ENCODE measurements around the gene FIS1.
"Not testable (repeated sequence)": the region's sequence is repeated elsewhere in the genome, so short reads cannot be mapped to it uniquely, and the experiment has no call there.

Gene FIS1

DNA sequence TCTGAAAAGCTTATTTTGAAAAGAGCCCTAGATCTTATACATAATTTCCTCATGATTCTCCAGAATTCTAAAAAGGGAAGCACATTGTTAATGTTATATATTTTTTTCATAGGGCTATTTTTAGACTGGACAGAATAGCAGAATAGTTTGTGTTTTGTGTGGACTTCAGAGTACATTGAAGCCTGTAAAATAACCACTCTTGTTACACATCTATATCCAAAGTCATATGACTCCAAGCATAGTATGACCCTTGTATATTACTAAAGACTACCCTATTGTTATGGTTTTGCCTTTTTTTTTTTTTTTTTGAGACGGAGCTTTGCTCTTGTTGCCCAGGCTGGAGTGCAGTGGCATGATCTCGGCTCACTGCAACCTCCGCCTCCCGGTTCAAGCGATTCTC, 26.1 kb upstream of the FIS1 start:
- DNase-seq (ENCODE audit: low spot score in 2 of 2) (no peak), ATAC-seq (no peak)
- H3K4me1 Mint-ChIP-seq: no peaks in the 10 kb centered on the region
- H3K9me3 Mint-ChIP-seq: no peaks in the 10 kb centered on the region
- H3K36me3 Mint-ChIP-seq: no peaks in the 10 kb centered on the region
- no peak overlapping the region for H3K4me3 Mint-ChIP-seq
- H3K27ac Mint-ChIP-seq: no peak overlapping the region

DNA sequence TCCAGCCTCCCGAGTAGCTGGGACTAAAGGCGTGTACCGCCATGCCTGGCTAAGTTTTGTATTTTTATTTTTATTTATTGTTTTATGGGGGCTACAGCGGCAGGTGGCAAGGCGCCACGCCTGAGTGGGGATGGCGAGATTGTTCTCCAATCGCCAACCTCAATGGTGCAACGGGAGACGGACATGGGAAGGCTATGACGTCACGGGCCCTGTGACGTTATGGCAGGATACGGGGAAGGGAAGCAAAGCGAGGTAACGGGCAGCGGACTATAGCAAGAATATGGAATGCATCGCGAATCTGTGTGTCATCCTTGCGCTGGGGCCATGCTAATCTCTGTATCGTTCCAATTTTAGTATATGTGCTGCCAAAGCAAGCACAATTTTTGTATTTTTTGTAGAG, 24.8 kb upstream of the FIS1 start:
- no peak for ATAC-seq
- H3K4me3 Mint-ChIP-seq: no peak overlapping the region
- H3K9me3 Mint-ChIP-seq: no peaks in the 10 kb centered on the region
- no peak for DNase-seq (ENCODE audit: low spot score in 2 of 2)
- no peaks in the 10 kb centered on the region for H3K36me3 Mint-ChIP-seq
- no peaks in the 10 kb centered on the region for H3K4me1 Mint-ChIP-seq
- no peak overlapping the region for H3K27ac Mint-ChIP-seq

DNA sequence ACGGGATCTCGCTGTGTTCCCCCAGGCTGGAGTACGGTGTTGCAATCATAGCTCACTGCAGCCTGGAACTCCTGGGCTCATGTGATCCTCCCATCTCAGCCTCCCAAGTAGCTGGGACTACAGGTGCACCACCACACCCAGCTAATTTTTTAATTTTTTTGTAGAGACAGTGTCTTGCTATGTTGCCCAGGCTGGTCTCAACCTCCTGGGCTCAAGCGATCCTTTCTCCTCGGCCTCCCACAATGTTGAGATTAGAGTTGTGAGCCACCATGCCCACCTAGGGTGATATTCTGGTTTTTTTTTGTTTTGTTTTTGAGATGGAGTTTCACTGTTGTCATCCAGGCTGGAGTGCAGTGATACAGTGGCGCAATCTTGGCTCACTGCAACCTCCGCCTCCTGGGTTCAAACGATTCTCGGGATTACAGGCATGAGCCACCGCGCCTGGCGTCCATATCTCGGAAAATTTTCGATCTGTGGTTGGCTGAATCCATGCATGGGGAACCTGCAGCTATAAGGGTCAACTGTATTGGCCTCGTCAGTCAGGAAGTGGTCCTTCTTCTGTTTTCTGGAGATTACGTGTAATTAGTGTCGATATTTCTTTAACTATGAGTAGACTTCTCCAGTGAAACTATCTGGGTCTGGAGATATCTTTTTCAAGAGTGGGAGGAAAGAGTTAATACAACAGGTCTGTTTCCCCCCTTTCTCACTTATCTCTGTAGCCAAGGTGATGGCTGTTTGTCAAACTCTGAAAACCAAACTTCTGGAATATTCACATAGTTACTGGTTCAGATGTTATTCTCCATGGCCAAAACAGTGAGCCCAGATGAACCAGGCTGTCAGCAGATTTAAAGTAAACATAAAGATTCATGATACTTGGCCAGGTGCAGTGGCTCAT, 21.0 kb upstream of the FIS1 start:
- Mint-ChIP-seq H3K4me1 (no peaks in the 10 kb centered on the region), H3K36me3 (no peaks in the 10 kb centered on the region), H3K9me3 (no peaks in the 10 kb centered on the region), H3K27ac (no peak overlapping the region), H3K4me3 (no peak overlapping the region)
- DNase-seq (ENCODE audit: low spot score in 2 of 2): no peak
- no peak for ATAC-seq

- not testable (repeated sequence) for ATAC-seq
Observed at GRCh38 chr7:101264102-101264706, 19.3 kb upstream of the FIS1 start.

DNA sequence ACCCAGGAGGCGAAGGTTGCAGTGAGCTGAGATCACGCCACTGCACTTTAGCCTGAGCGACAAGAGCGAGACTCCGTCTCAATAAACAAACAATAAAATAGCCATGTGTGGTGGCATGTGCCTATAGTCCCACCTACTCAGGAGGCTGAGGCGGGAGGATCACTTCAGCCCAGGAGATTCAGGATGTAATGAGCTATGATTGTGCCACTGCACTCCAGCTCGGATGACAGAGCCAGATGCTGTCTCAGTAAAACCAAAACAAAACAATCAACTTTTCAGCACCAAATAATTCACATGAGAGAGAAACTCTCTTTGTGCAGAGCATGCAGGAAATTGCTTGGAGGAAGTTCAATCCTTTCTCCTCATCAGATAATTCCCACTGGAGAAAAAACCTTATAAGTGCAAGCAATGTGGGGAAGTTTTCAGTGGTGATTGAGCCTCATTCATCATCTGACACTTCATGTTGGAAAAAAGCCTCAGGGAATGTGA, 13.4 kb upstream of the FIS1 start:
- no peaks in the 10 kb centered on the region for H3K36me3 Mint-ChIP-seq
- H3K4me1 Mint-ChIP-seq: no peaks in the 10 kb centered on the region
- no peak overlapping the region for H3K4me3 Mint-ChIP-seq
- H3K27ac Mint-ChIP-seq: no peak overlapping the region
- no peak for DNase-seq (ENCODE audit: low spot score in 2 of 2)
- ATAC-seq: no peak
- no peaks in the 10 kb centered on the region for H3K9me3 Mint-ChIP-seq

More at GRCh38 chr7:101264102-101264706, 19.3 kb upstream of the FIS1 start:
- not testable (repeated sequence) for H3K4me3 Mint-ChIP-seq; H3K27ac Mint-ChIP-seq; H3K36me3 Mint-ChIP-seq; DNase-seq (ENCODE audit: low spot score in 2 of 2); H3K9me3 Mint-ChIP-seq; H3K4me1 Mint-ChIP-seq

DNA sequence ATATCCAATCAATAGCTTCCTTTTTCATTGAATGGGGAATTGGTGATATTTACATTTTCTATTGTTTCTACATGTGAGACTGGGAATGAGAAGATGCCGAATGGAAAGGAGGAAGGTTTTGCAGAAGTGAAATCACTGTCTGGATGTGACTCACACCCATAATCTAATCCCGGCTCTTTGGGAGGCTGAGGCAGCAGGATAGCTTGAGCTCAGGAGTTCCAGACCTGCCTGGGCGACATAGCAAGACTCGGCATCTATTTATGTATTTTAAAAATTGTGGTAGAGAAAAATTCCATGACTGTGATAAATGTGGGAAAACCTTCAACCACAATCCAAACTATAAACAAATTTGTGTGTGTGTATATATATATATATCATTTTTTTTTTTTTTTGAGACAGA, 10.9 kb upstream of the FIS1 start:
- Mint-ChIP-seq H3K9me3 (no peaks in the 10 kb centered on the region), H3K27ac (no peak overlapping the region), H3K36me3 (peaks cover 15% of the 10 kb centered on the region), H3K4me1 (peaks cover 11% of the 10 kb centered on the region), H3K4me3 (no peak overlapping the region)
- ATAC-seq (no peak), DNase-seq (ENCODE audit: low spot score in 2 of 2) (no peak)

- DNase-seq (ENCODE audit: low spot score in 2 of 2); H3K27ac Mint-ChIP-seq: not testable (repeated sequence)
- peaks cover 41% of the 10 kb centered on the region for H3K36me3 Mint-ChIP-seq
Observed at GRCh38 chr7:101253199-101253598, 8.3 kb upstream of the FIS1 start.

GRCh38 chr7:101251871-101252659, 7.2 kb upstream of the FIS1 start:
- no peaks in the 10 kb centered on the region for H3K9me3 Mint-ChIP-seq
- peaks cover 35% of the 10 kb centered on the region for H3K4me1 Mint-ChIP-seq
- DNase-seq (ENCODE audit: low spot score in 2 of 2) (peak; percentile 97 to 100), ATAC-seq (peak; percentile 99)
- H3K27ac Mint-ChIP-seq: peak overlapping the region; percentile 97
- H3K4me3 Mint-ChIP-seq: peak overlapping the region; percentile 98
- H3K36me3 Mint-ChIP-seq: peaks cover 52% of the 10 kb centered on the region

More at GRCh38 chr7:101253199-101253598, 8.3 kb upstream of the FIS1 start:
- not testable (repeated sequence) for ATAC-seq, H3K9me3 Mint-ChIP-seq
- H3K4me3 Mint-ChIP-seq: peak overlapping the region; percentile 98
- peaks cover 25% of the 10 kb centered on the region for H3K4me1 Mint-ChIP-seq

DNA sequence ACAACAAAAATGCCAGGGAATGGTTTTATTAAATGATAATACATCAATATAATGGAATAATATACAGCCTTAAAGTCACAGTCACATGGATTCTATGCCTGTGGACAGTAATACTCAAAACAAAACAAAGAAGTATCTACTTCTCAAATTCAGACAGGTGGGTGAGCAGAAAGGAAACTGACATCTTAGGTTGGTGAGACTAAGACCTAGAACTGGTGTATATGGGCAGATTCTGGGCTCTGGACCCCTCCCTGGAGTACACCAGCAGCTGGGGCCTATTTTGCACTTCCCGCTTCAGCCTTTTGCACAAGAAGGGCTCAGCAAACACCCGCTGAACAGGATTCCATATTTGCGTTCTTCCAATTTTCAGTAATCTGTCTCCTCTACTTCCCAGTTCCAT, 5.4 kb upstream of the FIS1 start:
- DNase-seq (ENCODE audit: low spot score in 2 of 2) (no peak), ATAC-seq (peak; percentile 2)
- peak overlapping the region; percentile 98 for H3K4me3 Mint-ChIP-seq
- H3K27ac Mint-ChIP-seq: peak overlapping the region; percentile 97
- H3K36me3 Mint-ChIP-seq: peaks cover 63% of the 10 kb centered on the region
- H3K4me1 Mint-ChIP-seq: peaks cover 41% of the 10 kb centered on the region
- no peaks in the 10 kb centered on the region for H3K9me3 Mint-ChIP-seq

DNA sequence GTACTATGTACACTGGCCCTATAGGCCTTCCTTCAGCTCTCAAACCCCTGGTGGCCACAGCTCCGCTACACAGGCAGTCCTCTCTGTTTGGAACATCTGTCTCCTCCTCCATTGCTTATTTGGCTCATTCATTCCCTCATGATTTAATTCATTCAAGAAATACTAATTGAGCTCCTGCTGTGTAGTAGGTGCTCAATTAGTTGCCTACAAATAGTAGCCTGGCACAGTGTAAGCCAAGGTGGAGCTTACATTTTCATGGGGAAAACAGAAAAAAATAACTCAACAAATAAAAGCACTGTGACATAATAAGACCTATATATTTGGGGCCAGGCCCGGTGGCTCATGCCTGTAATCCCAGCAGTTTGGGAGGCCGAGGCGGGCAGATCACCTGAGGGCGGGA, 3.4 kb upstream of the FIS1 start:
- Mint-ChIP-seq H3K4me3 (no peak overlapping the region), H3K9me3 (no peaks in the 10 kb centered on the region), H3K36me3 (peaks cover 74% of the 10 kb centered on the region), H3K27ac (no peak overlapping the region), H3K4me1 (peaks cover 54% of the 10 kb centered on the region)
- no peak for DNase-seq (ENCODE audit: low spot score in 2 of 2)
- ATAC-seq: no peak

DNA sequence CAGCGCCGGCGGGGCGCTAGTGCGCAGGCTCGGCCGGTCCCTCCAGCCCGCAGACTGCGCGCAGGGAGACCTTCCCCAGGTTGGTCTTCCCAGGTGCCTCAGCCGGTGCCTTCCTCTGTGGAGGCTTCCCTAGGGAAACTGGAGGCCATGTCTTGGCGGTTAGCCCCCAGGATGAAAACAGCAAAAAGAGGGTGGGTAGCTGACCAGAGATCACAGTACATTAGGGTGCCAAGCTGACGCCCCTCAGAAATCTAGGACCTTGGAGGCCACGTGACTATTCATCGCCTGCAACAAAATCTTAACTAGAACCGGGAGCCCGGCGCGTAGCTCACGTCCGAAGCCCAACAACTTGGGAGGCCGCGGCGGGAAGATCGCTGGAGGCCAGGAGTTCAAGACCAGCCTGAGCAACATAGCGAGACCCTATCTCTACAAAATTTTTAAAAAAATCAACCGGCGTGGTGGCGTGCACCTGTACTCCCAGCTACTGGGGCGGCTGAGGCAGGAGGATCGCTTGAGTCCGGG, 327 bp upstream of the FIS1 start:
- DNase-seq (ENCODE audit: low spot score in 2 of 2) (no peak), ATAC-seq (no peak)
- H3K4me1 Mint-ChIP-seq: peaks cover 44% of the 10 kb centered on the region
- peak overlapping the region; percentile 97 for H3K27ac Mint-ChIP-seq
- no peaks in the 10 kb centered on the region for H3K9me3 Mint-ChIP-seq
- H3K4me3 Mint-ChIP-seq: peak overlapping the region; percentile 94
- peaks cover 75% of the 10 kb centered on the region for H3K36me3 Mint-ChIP-seq

DNA sequence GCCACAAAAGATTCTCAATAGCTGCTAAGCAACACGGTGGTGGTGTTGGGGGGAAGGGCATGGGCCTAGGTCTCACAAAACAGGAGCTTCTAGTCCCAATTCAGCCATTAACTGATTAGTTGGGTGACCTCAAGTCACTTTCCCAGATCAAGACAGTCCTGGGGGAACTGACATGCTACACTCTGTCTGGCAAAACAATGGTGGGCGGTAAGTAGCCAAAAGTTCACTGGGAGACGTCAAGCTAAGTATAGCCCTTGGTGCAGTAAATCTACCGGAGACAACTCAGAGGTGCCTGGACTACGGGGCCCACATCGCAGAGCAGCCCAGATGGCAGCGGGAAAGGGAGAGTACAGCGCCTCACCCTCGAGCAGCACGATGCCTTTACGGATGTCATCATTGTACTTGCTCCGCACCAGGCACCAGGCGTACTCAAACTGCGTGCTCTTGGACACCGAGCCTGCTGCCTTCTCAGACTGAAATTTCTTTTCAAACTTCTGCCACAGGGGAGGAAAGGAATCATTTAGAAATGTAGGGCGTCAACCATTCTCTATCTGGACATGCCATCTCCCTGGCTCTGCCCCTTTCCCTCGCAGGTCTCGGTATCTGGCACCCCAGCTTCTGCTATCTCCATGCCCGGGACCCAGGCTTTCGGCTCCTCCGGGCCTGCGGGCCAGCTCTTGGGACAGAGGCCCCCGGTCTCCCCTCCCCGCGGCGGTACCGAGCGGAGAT, 1.1 kb downstream of the FIS1 start:
- H3K9me3 Mint-ChIP-seq: no peaks in the 10 kb centered on the region
- ATAC-seq (no peak), DNase-seq (ENCODE audit: low spot score in 2 of 2) (no peak)
- H3K27ac Mint-ChIP-seq: peak overlapping the region; percentile 97
- H3K4me1 Mint-ChIP-seq: peaks cover 39% of the 10 kb centered on the region
- H3K36me3 Mint-ChIP-seq: peaks cover 75% of the 10 kb centered on the region
- H3K4me3 Mint-ChIP-seq: peak overlapping the region; percentile 94

DNA sequence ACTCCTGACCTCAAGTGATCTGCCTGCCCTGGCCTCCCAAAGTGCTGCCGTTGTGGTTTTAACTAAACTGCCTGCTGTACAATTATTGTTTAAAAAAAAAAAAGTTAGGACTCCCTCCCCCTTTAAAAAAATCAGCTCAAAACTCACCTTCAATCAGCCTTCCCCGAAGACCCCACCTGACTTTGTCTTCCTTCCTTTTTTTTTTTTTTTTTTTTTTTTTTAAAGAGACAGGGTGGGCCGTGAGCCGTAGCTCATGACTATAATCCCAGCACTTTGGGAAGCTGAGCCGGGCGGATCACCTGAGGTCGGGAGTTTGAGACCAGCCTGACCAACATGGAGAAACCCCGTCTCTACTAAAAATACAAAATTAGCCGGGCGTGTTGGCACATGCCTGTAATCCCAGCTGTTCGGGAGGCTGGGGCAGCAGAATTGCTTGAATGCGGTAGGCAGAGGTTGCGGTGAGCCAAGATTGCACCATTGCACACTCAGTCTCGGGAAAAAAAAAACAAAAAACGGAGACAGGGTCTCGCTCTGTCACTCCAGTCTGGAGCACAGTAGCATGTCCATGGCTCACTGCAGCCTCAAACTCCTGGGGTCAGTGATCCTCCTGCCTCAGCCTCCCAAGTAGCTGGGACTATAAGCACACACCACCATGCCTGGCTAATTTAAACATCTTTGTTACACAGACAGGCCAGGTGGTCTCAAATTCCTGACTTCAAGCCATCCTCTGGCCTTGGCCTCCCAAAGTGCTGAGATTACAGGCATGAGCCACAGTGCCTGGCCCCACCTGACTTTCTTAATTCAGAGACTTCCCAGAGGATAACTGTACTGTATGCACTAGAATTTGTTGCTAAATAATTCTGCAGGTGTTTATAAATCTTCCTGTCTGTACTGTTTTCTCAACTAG, 3.2 kb downstream of the FIS1 start:
- no peaks in the 10 kb centered on the region for H3K9me3 Mint-ChIP-seq
- no peak overlapping the region for H3K27ac Mint-ChIP-seq
- no peak for DNase-seq (ENCODE audit: low spot score in 2 of 2)
- peaks cover 64% of the 10 kb centered on the region for H3K36me3 Mint-ChIP-seq
- H3K4me3 Mint-ChIP-seq: no peak overlapping the region
- ATAC-seq: no peak
- H3K4me1 Mint-ChIP-seq: peaks cover 32% of the 10 kb centered on the region

- H3K4me1 Mint-ChIP-seq: peaks cover 32% of the 10 kb centered on the region
- H3K36me3 Mint-ChIP-seq: peaks cover 63% of the 10 kb centered on the region
Observed at GRCh38 chr7:101241015-101241363, 3.9 kb downstream of the FIS1 start.

More at GRCh38 chr7:101241015-101241363, 3.9 kb downstream of the FIS1 start:
- no peaks in the 10 kb centered on the region for H3K9me3 Mint-ChIP-seq
- DNase-seq (ENCODE audit: low spot score in 2 of 2) (no peak), ATAC-seq (no peak)
- H3K27ac Mint-ChIP-seq: peak overlapping the region; percentile 65
- no peak overlapping the region for H3K4me3 Mint-ChIP-seq

All from stimulated activated effector memory CD8-positive, alpha-beta T cell treated with anti-CD3 and anti-CD28 coated beads, Interleukin-12 subunit alpha, Interleukin-12 subunit beta, amount 100 ng/mL, for 72 hours (primary cell).